A549 treated with GW870086 at 1 μM for 4 hours (cell line): Measurements from ENCODE around the gene NR2C2AP. TPM values are rescaled to one million over a fixed set of nuclear protein-coding genes. Genes with fewer than 3 reads are reported as not detected.

Source experiments
- total RNA-seq: library from RNA; stranded (reverse); fragments of 200-300 nt; extraction: Qiagen RNA extraction; gene quantifications from 5 replicates; pipeline ENCODE4 v1.2.3, GENCODE V29; 2022; ENCODE audit warnings: low read depth

Gene NR2C2AP, protein sequence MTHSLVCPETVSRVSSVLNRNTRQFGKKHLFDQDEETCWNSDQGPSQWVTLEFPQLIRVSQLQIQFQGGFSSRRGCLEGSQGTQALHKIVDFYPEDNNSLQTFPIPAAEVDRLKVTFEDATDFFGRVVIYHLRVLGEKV
- total RNA-seq: 25.9 to 31.7 TPM (median 29.6 TPM) in 5 replicates

GRCh38 chr19:19203012-19203856 is at the start of gene NR2C2AP:
TSS of gene NR2C2AP (minus strand) at chr19:19203414. CDS start at chr19:19203060, 354 bp downstream.

DNA sequence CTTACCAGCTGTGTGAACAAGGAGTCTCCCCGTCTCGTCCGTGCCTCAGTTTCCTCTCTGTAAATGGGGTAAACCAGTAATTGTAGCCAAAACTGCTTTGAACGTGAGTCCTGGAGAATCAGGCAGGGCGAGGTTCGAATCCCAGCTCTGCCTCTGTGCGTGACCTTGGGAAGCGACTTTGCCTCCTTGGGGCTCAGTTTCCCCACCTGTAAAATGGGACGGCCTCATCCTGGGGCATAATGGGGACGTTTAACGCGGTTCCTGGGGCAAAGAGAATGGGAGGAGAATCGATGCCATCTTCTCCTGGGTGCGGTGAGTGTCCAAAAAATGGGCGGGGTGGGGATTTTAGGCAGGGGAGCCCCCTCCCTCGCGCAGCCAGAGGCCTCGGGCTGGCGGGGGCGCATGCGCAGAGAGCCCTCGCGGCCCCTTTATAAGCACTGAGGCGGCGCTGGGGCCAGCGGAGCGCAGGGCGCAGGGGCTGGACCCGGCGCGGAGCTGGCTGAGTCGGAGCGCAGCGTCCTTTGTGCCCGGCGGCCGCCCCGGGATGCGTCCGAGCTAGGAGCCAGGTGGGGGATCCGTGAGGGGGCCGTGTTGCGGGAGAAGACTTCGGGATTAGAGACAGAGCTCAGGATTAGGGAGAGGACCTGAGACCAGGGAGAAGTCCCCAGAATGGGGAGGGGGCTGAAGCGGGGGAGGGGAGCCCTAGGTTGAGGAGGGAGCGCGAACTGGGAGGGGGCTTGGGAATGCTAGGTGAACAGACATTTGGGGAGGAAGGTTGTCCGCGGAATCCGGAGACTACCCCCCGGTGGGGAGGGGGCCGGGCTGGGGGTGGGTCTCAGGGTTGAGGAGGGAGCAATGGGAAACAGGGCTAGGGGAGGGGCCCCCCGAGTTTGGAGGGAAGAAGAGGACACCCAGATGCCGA is 8.5 kb upstream of the NR2C2AP start, which contains the start of gene NCAN:
Gene NCAN (plus strand): TSS at position 460 of the 922 bp plus-strand sequence. CDS start 4,996 bp downstream, outside the sequence.

GRCh38 chr19:19192078-19192882 is 10.9 kb downstream of the NR2C2AP start, which contains the start of the genes BORCS8 and RFXANK:
TSS of gene BORCS8 (minus strand) at chr19:19192152. CDS start at chr19:19192117, 35 bp downstream.
TSS of gene RFXANK (plus strand) at chr19:19192258. CDS start at chr19:19193947, 1,689 bp downstream.

GRCh38 chr19:19170053-19170872 is 33.0 kb downstream of the NR2C2AP start, which contains the start of gene MEF2B:
TSS of gene MEF2B (minus strand) at chr19:19170263. CDS start at chr19:19150735, 19,528 bp downstream.

Other genes with a start within 250 kb of the NR2C2AP start
- gene SUGP2, start 169.9 kb downstream of the NR2C2AP start, total RNA-seq: 21.2 to 36.2 TPM (median 31.9 TPM) in 5 replicates
- gene ARMC6, start 169.8 kb downstream of the NR2C2AP start, total RNA-seq: 23.2 to 28.4 TPM (median 27.8 TPM) in 5 replicates
- gene SLC25A42, start 139.4 kb downstream of the NR2C2AP start, total RNA-seq: 0.47 to 0.88 TPM (median 0.73 TPM) in 5 replicates
- gene TMEM161A, start 64.9 kb downstream of the NR2C2AP start, total RNA-seq: 19.9 to 27.6 TPM (median 24.3 TPM) in 5 replicates
- 0.30 to 0.94 TPM (median 0.49 TPM) in 5 replicates for gene MEF2B, start 33.2 kb downstream of the NR2C2AP start, total RNA-seq
- 9.1 to 14.1 TPM (median 12.1 TPM) in 5 replicates for gene BORCS8, start 11.3 kb downstream of the NR2C2AP start, total RNA-seq
- gene RFXANK, start 11.2 kb downstream of the NR2C2AP start, total RNA-seq: 35.0 to 55.0 TPM (median 48.3 TPM) in 5 replicates
- gene NCAN, start 8.5 kb upstream of the NR2C2AP start, total RNA-seq: 0.03 to 0.17 TPM (median 0.07 TPM) in 3 of 5 replicates, not detected in the others
- 0.24 to 1.1 TPM (median 0.57 TPM) in 5 replicates for gene TM6SF2, start 69.9 kb upstream of the NR2C2AP start, total RNA-seq
- gene SUGP1, start 117.1 kb upstream of the NR2C2AP start, total RNA-seq: 21.5 to 25.6 TPM (median 23.6 TPM) in 5 replicates
- gene MAU2, start 117.4 kb upstream of the NR2C2AP start, total RNA-seq: 10.2 to 14.8 TPM (median 12.8 TPM) in 5 replicates
- gene GATAD2A, start 202.3 kb upstream of the NR2C2AP start, total RNA-seq: 39.2 to 50.1 TPM (median 46.6 TPM) in 5 replicates